ENCODE results near the gene EXOSC5.
"Not testable (repeated sequence)": the region's sequence is repeated elsewhere in the genome, so short reads cannot be mapped to it uniquely, and the experiment has no call there.

The EXOSC5 gene

GRCh38 chr19:41405776-41406175, 8.6 kb upstream of the EXOSC5 start:
- DNase-seq (ENCODE audit: low read depth), result no peak

DNA sequence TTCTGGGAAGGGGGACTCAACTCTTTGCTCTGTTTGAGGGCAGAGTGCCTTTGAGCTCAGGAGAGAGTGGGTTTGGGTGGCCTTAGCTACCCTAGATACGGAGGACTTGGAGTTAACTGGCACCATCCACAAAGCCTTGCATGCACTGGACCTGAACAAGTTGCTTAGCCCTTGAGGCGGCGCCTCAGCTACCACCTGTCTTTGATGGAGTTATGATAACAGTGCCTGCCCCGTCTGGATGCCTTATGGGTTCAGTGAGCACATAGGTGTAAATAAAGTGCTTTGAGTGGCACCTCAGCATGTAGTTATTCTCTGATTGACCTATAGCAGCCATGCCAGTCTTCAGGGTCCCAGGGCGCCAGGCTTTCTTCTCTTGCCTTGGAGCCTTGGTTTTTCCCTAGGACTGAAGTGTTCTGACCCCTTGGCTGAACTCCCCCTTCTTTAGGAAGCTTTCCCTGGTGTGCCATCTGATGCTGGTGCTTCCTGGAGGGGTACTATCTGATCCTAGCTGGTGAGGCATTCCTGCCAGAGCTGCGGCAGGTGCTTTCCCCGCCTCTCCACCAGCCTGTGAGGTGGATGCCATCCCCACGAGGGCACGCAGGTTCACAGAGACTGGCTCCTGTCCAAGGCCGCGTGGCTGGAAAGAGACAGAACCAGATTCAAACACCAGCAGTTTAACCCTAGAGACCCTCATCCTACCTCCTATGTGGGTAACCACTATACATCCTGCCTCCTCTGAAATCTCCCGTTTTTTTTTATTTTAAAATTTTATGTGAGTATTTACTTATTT, 6.2 kb upstream of the EXOSC5 start:
- no peak for DNase-seq (ENCODE audit: low read depth)

DNA sequence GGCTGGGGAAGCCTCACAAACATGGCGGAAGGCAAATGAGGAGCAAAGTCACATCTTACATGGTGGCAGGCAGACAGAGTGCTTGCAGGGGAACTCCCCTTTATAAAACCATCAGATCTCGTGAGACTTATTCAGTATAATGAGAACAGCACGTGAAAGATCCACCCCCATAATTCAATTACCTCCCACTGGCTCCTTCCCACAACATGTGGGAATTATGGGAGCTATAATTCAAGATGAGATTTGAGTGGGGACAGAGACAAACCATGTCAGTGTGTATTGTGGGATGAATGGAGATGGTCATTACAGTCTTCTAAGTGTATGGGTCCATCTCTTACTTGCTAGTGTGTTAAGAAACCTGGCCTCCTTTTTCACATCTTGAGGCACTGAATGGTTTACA, 4.9 kb upstream of the EXOSC5 start:
- DNase-seq (ENCODE audit: low read depth), result no peak

DNA sequence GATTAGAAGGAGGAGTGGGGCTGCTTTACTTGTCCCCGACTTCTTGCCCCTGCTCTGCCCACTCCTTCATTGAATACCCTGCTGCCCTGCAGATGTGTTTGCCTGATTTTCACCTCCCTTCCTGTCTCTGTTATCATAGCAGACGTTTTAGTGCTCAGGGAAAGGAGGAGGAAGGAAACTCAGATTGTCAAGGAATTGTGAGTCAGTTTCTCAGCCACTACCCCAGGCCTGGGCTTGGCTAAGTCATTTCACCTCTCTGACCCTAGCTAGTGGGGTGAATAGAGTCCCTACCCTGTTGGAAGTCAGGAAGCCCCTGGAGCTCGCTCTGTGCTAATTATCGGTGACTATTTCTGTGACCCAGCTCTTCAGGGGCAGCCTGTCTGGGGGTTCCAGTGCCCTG, 4.3 kb upstream of the EXOSC5 start:
- no peak for DNase-seq (ENCODE audit: low read depth)

GRCh38 chr19:41399525-41399924, 2.4 kb upstream of the EXOSC5 start:
- DNase-seq (ENCODE audit: low read depth), result no peak

DNA sequence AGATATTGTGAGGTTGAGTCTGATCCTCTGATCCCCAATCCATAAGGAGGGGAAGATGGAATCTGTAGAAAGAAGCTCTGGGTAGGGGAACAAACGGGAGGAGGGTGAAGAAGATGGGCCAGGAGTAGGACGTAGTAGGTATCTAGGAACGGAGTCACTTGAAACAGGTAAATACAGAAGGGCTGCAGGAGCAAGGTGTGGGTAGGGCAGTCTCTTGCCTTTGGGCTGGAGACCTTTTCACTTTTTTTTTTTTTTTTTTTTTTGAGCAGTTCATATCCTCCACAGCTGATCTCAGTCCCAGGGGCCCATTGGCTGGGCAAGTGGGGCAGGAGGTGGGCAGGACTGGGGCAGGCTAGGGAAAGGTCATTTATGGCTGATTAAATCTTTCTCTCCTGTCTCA, 1.9 kb upstream of the EXOSC5 start:
- DNase-seq (ENCODE audit: low read depth), result no peak

- no peak for DNase-seq (ENCODE audit: low read depth)
Measured at GRCh38 chr19:41398598-41398997, 1.4 kb upstream of the EXOSC5 start.

DNA sequence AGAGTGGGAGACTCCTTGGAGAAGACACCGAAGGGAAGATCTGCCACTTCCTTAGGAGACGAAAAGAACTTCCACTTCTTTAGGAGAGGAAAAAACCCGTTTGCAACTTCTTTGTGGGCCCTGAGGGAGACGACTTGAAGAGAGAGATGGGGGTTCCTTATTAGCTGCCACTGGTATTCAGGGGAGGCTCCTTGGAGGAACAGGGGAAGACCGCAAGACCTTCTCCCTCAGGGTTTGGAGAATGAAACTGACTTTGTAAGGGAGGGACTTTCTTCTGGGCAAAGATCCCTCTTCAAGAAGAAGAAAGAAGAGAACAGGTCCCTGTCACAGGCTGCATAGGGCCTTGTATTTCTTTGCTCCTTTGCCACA, 875 bp upstream of the EXOSC5 start:
- no peak for DNase-seq (ENCODE audit: low read depth)

DNA sequence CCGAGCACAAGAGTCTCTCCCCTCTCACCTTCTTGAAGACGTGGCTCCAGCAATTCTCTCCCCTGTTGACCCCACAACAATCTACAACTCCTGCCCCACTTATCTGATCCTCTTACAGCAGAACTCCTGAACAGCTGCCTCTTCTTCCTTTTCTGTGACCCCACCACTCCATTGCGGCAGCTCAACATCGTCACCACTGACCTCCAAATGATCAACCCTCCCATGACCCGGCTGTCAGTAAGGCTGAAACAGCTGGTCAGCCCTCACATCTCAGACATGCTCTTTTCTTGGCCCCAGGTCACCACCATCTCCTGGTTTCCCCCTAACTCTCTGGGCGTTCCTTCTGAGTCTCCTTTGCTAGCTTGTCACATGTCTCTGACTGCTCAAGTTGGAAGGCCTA, 1.8 kb downstream of the EXOSC5 start:
- no peak for DNase-seq (ENCODE audit: low read depth)

DNA sequence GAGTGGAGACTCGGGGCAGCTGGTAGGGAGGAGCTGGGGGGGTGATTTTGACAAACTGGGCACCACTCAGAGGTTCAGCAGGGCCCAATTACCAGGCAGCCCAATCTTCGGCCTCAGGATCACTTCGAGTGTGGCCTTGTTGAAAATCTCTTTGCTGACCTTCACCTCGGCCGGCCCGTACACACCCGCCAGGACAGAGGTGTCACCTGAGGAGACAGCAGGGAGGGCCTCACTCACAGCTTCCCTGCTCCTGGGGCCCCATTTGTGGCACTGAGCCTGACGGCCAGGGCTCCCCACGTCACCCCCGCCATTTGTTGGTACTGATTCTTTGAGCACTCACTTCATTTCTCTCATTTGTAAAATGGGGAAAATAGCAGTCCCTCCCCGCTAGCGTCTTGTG, 4.4 kb downstream of the EXOSC5 start:
- DNase-seq (ENCODE audit: low read depth), result no peak

- no peak for DNase-seq (ENCODE audit: low read depth)
Measured at GRCh38 chr19:41391618-41392017, 5.5 kb downstream of the EXOSC5 start.

GRCh38 chr19:41386442-41386841, 10.7 kb downstream of the EXOSC5 start:
- no peak for DNase-seq (ENCODE audit: low read depth)

DNA sequence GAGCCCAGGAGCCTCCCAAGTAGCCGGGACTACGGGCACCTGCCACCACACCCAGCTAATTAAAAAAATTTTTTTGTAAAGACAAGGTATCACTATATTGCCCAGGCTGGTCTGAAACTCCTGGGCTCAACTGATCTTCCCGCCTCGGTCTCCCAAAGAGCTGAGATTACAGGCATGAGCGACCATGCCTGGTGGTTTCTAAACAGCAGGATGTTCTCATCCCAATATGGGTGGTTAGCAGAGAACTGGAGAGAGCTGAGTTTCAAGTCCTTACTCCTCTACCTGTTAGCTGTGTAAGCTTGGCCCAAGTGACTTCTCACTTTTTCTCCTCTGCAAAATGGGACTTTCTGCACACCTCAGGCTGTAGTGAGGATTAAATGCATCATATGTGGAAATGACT, 12.8 kb downstream of the EXOSC5 start:
- DNase-seq (ENCODE audit: low read depth), result no peak

GRCh38 chr19:41381536-41381935, 15.6 kb downstream of the EXOSC5 start:
- not testable (repeated sequence) for DNase-seq (ENCODE audit: low read depth)

DNA sequence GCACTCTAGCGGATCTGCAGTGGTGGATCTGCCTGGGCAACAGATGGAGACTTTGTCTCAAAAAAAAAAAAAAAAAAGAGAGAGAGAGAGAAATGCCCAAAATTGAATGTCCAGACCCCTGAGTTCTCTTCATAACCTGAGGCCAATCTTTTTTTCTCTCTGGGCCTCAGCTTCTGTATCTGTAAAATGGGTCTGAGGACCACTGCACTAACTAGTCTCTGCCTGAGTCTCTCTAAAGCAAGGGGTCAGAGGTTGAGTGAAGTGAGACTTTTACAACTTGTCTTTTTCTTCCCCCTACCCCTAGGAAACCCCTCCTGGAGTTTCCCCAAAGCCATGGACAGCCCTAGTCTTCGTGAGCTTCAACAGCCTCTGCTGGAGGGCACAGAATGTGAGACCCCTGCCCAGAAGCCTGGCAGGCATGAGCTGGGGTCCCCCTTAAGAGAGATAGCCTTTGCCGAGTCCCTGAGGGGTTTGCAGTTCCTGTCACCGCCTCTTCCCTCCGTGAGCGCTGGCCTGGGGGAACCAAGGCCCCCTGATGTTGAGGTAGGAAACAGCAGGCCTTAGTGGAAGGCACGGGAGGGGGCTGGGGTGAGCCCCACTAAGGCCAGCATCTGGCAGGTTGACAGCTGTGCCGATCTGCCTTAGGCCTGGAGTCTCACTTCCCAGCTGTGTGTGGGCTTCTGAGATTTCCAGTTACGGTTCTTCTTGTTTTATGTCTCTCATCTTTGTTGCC, 19.0 kb downstream of the EXOSC5 start:
- no peak for DNase-seq (ENCODE audit: low read depth)

DNA sequence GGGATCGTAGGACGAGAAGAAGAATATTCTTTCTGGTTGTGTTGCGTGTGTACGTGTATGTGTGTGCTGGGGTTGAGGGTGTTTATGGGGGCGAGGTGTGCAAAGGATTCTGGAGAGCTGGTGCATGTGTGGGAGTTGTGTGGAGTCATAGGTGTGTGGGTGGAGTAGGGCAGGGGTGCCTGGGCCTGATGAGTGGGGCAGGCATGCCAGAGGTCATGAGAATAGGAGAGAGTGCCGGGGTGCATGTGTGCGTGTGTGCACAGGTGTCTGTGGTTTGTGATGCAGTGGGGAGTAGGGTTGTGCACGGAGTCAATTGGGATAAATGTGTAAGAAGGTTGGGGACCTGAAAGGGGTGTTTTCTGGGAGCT, 20.2 kb downstream of the EXOSC5 start:
- DNase-seq (ENCODE audit: low read depth), result no peak

DNA sequence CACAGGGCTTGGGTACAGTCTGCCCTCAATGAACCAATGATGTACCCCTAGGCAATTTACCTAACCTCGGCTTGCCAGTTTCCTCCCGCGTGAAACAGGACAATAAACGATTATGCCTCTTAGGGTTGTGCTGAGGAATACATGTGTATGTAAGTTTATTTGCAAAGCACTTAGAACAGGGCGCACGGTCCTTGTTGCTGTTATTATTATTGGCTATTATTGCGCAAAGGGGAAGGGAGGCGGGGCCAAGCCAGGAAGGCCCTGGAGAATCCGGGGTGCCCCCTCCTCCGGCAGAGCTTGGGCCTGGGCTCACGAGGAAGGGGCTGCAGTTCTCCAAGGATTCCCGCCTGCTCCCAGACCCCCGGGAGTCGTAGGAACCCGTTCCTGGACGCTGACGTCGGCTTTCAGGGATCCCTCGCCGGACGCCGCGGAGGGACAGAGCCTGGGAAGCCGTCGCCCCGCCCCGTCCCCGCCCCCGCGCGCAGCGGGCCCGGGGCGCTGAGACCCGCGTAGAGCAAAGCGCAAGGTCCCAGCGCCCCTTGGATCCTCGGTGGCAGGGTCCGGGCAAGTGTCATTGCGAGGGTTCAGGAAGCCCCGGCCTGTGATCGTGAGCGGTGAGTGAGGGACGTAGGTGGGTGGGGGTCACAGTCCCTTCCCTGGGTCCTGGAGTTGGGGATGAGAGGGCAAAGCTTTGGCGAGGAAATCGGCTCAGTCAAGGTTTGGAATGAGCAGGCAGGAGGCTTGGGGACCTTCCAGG, 20.7 kb downstream of the EXOSC5 start, which contains the start of gene TMEM91:
Gene TMEM91 (plus strand): TSS at position 293 of the 757 bp plus-strand sequence. CDS start 1,777 bp downstream, outside the sequence.
- no peak for DNase-seq (ENCODE audit: low read depth)

GRCh38 chr19:41373993-41374392, 23.2 kb downstream of the EXOSC5 start:
- no peak for DNase-seq (ENCODE audit: low read depth)

- no peak for DNase-seq (ENCODE audit: low read depth)
Measured at GRCh38 chr19:41372501-41372900, 24.7 kb downstream of the EXOSC5 start.

GRCh38 chr19:41371541-41371940, 25.6 kb downstream of the EXOSC5 start:
- no peak for DNase-seq (ENCODE audit: low read depth)

DNA sequence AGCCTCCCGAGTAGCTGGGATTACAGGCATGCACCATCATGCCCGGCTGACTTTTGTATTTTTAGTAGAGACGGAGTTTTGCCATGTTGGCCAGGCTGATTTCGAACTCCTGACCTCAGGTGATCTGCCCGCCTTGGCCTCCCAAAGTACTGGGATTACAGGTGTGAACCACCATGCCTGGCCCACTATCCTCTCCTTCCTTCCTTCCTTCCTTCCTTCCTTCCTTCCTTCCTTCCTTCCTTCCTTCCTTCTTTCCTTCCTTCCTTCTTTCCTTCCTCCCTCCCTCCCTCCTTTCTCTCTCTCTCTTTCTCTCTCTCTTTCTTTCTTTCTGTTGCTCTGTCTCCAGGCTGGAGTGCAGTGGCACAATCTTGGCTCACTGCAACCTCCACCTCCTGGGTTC, 26.0 kb downstream of the EXOSC5 start:
- not testable (repeated sequence) for DNase-seq (ENCODE audit: low read depth)

- no peak for DNase-seq (ENCODE audit: low read depth)
Measured at GRCh38 chr19:41369769-41370168, 27.4 kb downstream of the EXOSC5 start.

- no peak for DNase-seq (ENCODE audit: low read depth)
Measured at GRCh38 chr19:41367848-41368301, 29.3 kb downstream of the EXOSC5 start.

Measured in T follicular helper cell (primary cell).